Islet precursor cell (in vitro differentiated cells): ENCODE data around the gene RTN4RL1.

ENCODE experiments used
- DNase-seq: peaks from one replicate; pipeline ENCODE4 v3.0.0-alpha.2; 2018

The RTN4RL1 gene

DNA sequence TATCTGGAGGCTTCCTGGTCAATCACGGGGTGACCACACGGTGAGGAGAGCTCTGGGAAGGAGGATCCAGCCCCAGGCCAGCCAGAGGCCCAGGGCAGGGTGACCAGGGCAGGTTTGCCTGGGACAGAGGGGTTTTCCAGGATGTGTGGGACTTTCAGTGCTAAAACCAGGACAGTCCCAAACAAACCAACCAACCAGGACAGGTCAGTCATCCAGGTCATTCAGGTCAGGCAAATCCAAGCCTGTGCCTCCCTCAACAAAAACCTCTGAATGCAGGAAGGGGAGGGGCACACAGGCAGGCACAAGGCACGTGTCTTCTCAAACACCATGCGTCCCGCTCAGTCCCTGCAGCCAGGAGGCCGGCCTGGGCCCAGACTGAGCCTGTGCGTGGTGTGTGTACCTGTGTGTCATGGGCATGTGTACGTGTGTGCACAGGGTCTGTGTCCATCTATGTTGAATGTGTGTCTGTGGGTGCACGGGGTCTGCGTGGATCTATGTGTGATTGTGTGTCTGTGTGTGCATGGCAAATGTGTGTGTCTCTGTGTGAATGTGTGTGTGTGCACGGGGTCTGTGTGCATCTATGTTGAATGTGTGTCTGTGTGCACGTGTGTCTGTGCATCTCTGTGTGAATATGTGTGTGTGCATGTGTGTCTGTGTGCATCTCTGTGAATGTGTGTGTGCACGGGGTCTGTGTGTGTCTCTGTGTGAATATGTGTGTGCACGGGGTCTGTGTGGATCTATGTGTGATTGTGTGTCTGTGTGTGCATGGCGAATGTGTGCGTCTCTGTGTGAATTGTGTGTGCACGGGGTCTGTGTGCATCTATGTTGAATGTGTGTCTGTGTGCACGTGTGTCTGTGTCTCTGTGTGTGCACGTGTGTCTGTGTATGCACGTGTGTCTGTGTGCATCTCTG lies 78.9 kb downstream of the RTN4RL1 start:
- peak; percentile 75 for DNase-seq

DNA sequence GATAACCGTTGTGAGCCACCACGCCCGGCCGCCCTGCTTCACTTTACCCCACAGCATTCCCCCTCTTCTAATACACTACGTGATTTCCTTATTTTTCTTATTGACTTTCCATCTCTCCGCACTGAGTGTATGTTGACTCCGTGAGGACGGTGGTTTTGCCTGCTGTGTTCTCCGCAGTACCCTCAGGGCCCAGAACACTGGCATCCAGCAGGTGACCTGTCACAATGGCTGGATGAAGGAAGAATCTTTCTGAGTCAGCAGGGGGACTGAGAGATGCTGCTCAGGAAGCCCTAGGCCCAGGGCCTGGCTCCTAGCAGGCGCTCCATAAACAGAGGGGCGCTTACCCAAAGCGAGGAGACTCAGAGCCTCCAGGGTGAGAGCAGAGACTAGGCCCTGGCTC lies 79.5 kb downstream of the RTN4RL1 start:
- no peak for DNase-seq

DNA sequence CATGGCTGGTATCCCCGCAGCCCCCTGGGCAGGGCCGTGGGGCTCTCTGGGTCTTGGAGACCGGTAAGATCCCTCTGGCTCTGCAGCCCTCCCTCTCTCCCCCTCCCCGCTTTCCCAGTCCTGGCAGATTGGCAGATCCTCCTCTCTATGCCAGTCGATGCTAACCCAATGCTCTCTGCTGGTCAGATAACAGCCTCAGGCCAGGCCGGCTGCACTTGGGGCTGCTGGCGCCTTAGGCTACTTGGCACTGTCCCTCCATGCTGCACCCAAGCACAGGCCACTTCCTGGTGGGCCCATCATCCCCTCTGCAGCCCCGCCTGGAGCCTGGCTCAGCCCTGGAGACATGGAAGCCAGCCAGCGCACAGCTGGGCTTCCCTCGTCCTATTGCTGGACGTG lies 81.7 kb downstream of the RTN4RL1 start:
- peak; percentile 54 for DNase-seq

DNA sequence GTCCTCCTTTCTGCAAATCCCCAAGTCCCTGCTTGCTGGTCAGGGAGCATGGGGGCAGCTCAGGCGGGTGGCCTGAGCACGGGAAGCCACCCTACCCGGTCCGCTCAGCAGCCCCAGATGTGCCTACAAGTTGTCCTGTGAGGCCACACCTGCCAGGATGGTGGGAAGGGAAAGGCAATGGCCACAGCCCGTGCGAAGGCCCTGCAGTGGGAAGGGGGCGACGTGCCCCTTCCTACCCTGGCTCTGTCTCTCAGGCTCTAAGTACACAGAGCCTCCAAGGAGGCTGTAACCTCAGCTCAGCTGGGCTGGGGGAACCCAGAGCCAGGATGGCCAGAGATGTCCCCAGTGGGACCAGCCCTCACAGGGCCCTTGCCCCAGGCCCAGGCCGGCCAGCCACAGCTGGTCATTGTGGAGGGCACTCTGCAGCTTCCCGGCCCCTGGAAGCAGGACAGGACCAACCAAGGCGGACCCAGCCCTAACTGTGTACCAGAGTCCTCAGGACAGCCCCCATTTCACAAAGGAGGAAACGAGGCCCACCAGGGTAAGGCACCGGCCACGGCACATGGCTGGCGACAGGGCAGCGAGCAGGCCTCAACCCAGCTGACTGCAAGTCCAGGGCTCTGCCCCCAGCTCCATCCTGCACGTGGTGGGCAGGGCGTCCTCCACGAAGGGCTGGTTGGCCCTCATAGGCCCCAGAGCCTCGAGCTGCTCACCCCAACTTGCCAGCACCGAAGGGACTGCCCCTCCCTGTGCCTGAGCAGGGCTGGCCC lies 82.3 kb downstream of the RTN4RL1 start:
- DNase-seq: peak; percentile 53

DNA sequence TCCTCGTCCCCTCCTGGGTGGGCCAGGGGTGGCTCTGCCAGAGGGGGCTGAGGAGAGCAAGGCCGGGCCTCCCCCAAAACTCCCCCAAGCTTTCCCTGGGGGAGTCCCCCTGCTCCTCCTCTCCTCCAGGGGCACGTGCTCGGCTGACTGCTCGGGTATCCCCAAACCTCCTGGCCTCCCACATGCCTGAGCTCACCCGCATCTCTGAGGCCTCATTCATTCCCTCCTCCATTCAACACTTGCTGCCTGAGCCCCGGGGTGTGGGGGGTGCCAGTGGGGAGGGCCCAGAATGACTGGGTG lies 83.1 kb downstream of the RTN4RL1 start:
- no peak for DNase-seq

DNA sequence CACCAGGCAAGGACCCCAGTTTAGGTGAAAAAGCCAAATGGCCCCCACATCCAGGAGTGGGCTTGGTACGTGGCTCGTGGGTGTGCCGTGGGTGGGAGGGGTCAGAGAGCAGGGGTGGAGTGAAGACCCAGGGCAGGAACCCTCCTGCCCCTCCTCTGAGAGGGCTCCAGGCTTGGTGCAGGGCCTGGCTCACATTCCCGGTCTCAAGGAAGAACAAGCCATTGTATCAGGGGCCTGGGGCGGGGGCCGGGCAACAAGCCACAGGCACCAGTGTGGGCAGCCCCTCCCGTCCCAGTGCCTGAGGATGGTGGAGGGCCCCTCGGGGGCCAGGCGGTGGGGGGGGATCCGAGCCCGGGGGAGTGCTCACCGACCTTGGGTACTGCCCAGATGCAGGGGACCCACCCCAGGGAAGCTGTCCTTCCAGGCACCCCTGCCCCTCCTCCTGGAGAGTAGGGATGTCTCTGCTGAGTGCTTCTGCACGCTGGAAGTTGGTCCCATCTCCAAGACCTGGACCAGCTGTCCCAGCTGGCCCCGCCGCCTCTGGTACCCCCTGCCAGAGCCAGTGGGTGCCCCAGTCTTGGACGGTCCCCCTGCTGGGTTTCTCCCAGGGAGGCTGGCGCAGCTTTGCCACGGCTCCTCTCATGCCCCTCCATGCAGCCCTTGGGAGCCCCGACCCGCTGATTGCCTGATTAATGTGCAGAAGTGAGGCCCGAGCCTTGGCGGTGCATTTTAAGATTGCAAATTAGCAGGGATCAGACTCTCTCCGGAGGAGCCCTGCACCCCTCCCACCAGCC lies 83.7 kb downstream of the RTN4RL1 start:
- peak; percentile 61 for DNase-seq

DNA sequence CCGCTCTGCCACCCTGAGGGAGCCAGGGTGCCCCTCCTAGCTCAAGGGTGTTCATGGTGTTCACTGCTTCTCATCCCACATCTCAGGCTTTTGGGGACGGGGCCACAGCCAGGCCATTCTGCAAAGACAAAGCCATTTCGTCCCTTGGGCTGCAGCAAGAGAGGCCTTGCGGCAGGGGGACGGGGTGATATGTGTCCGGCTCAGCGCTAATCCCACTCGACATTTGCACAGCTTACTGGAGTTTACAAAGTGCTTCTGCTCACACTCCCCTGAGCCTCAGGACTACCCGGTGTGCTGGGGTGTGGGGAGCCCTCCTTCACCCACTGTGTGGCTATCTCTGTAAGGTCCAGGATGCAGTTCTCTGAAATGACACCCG lies 84.3 kb downstream of the RTN4RL1 start:
- DNase-seq: no peak

DNA sequence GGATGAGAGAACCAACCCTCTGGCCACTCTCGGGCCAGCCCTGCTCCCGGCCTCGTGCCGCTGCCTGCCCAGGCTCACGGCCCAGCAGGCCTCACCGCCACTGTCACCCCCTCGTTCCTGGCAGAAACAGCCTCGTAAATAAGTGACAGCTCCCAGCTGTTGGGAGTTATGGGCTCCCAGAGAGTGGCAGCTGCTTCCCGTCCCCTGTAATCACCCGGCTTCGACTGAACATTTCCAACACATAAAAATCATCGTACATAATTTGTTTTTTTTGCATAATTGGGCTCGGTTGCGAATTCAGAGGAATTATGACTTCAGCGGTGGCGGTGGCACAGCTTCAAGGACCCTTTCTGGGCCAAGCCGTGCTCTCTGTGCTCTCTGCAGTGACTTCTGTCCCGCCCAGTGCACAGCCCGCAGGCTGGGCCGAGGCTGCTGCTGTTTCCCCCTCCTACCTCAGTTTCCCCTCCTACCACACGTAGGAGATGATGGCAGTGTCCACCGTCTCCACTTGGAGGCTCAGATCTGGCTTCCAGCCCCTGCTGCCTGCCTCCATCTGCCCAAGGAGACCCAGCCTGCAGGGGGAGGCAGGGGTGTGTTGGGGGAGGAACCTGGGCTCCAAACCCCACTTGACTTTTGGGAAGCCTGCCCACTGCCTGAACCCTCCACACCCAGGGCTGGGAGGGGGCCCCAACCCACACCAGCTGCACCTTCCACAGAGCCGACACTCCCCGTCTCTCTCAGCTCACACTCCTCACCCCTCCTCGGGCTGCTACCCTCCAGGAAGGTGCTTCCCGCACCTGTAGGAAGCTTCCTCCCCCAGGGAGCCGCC lies 84.9 kb downstream of the RTN4RL1 start:
- DNase-seq: peak; percentile 69

DNA sequence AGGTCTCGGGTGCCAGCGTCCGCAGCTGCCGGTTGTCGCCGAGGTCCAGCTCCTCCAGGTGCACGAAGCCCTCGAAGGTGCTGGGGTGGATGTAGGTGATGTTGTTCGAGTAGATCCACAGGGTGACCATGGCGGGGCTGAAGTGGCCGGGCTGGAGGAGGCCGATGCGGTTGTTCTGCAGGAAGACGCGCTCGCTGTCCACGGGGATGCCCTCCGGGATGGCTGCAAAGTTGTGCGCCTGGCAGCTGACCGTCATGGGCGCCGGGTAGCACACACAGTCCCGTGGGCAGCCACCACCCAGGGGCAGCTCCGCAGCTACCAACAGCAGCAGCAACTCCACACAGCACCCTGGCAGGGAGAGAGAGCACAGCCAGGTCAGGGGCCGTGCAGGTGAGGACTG lies 87.7 kb downstream of the RTN4RL1 start:
- DNase-seq: no peak

DNA sequence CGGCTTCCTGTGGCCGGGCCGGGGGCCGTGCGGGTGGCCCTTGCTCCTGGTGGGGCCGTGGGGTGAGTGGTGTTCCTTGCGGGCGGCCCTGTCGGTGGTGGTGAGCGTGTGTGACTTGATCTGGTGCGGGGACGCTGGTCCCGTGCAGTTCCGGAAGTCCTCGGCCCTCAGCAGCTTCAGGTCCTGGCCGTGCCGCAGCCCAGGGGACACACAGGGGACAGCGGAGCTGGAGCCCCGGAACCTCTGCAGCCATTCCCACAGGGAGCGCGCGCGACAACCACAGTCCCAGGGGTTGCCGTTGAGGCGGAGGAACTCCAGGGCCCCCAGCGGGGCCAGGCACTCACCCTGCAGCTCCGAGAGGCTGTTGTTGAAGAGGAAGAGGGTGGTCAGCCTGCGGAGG lies 88.4 kb downstream of the RTN4RL1 start:
- no peak for DNase-seq

DNA sequence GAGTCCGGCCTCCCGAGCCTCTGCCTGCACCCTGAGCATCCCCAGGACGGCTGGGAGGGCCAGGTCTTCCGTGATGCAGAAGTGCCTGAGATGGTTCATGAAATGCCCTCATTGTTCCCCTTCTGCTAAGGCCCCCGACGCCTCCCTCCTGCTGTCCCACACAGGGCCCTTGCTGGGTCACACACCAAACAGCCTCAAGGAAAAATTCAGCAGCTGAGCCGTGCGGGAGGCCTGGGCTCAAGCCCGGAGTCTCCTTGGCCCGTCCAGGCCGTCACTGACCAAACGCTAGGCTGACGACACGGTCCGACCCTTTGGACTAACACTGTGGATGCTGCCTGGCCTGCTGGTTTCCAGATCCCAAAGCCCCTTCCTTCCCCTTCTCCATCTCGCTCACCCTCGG lies 90.2 kb downstream of the RTN4RL1 start:
- DNase-seq: peak; percentile 60

DNA sequence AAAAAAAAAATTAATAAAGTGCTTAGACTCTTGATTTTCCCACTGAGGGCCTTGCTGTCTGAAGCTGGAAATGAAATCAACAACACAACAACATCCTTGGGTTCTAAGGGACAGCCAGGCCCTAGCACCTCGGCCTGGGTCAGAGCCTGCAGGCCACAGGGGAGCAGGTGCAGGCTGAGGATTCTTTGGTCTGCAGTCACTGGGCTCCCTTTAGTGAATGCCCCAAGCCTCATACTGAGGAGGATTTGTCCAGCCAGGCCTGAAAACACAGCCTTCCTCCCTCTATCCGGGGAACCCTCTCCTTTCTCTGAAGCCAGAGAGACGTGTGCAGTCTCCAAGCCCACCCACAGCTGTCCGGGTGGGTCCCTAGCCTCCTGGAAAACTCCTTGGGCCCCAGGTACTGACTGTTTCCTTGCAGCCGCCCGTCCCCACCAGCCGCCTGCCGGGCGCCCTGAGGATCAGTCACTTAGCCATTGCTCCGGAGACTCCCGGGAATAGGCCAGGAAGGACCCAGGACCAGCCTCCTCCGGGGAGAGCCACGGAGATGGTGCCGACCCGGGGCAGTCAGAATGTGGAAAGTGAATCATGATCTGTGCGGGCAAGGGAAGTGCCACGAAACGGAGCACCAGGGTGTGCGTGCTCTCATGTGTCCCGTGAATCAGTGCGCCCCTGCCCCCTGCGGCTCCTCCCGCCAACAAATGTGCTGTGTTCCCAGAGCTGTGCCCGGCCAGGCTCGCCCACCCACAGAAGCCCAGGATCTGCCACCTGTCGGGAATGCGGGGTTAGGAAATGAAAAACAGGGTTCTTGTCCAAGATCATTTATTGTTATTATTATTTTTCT lies 91.0 kb downstream of the RTN4RL1 start:
- peak; percentile 50 for DNase-seq

DNA sequence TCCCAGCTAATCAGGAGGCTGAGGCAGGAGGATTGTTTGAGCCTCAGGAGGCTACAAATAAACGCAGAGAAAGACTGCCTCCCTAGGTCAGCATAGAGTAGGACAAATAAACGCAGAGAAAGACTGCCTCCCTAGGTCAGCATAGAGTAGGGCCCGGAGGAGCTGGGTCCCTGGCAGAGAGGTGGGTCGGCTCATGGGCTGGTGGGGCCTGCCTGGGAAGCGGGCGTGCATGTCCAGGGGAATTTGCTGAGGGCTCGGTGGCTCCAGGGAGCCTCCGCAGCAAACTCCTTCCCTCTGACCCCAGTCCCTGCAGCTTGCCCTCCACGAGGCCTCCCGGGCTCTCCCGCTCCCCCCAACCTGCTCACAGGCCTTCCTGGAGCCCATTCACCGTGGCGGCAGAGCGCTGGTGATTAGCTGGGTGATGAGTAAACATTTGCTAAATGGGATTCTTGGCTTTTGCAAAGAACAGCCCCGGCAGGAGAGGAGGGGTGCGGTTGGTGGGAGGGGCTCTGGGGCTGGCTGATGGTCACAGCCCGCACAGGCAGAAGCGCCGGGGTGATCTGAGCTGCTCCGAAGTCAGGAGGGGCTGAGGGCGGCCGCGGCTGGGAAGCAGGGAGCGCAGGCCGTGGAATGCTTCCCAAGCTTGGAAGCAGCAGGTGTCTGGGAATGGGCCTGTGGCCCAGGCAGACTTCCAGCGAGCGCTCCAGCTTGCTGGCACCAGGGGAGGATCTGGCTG lies 93.1 kb downstream of the RTN4RL1 start:
- DNase-seq: peak; percentile 87

DNA sequence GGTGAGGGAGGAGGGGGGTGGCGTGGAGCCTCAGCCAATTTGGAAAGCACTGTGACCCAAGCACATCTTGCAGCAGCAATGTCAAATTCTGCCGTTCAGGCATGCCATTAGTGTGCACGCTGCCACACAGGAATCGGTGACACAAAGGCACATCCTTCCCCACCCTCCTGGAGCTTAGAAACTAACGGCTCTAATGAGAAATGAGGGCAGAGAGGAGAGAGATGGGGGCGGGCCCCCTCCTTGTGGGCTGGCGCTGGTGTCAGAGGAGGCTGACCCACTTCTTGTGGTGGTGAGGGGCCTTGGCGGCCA lies 94.8 kb downstream of the RTN4RL1 start:
- peak; percentile 53 for DNase-seq

DNA sequence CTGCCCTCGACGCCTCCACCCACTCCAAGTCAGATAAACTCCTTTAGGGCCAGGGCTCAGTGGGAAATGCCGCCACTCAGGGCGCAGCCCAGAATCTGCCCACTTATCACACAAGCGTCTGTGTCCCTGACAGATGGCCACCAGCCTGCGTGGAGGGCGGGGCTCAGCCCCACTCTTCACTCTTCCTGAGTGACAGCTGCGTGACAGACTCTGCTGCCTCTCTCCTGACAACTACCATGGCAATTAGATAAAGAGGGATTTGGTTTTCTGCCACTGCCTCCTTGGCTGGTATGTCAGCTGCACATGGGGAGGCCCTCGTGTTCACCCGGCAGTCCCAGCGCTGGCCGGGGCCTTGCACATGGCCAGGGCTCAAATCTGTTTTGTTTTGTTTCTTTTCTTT lies 96.2 kb downstream of the RTN4RL1 start:
- peak; percentile 64 for DNase-seq

DNA sequence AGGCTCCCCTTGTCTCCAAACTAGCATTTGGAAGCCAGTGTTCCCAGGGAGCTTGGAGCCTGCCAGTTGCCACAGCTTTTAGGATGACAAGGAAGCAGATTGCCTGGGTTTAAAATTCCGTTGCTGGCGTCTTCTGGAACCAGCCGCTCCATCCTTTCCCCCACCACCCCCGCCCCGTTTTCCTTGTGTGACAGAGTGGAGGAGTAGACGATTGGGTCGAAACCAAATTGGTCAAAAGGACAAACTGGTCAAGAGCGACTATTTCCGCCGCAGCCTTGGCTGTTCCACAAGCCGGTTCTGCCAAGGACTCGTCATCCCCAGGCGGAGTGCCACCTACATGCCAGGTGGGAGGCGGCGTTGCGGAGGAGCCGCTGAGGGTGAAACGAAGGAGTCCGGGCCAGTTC lies 104.2 kb downstream of the RTN4RL1 start:
- peak; percentile 40 for DNase-seq

DNA sequence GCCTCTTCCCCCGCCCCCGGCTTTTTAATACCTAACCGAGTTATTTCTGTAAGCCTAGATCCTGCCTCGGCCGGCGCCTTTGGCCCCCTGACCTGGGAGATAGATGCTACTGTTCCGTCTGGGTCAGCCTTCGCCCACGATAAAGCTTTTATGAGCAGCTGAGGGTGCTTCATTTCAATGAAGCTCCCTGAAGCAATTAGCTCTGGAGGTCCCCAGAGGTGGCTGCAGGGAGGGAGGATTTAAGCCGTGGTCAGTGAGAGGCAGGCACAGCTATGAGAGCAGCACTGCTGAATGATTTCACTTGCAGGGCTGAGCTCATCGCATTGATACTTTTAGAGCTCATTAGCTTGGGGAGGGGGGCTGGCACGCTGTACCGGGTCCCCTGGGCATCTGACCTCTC lies 105.9 kb downstream of the RTN4RL1 start:
- no peak for DNase-seq

DNA sequence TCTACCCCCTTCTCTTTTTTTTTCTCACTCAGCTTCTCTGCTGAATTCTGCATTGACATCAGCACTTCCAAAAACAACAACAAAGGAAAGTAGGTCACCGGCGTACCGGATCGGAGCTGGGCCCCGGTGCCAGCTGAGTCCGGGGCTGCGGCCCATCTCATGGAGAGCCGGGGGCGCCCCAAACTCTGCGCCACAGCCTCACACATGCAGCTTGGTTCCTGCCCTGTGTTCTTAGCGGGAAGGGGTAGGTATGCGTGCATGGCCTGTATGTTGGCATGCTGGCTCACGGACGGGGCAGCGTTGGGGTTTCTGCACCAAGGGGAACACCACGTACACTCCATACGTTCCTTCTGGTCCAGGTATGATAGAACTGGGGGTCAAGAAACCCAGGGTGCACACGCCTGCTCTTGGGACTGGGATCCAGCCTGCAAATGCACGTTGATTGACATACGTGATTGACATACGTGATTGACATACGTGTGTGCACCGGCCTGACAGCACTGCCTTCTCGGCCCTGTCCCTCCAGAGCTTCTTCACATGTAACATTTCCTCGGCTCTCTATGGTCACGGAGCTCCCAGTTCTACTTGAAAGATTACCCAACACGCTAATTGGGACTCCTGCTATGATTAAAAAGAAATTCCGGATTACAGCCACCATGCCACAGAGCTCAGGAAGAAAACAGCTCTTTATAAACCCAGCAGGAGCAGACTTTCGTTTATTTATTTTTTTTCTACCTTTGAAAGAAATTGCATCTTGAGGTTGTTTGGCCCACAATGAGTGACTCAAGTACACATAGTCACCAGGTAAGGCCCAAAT lies 106.6 kb downstream of the RTN4RL1 start:
- no peak for DNase-seq

DNA sequence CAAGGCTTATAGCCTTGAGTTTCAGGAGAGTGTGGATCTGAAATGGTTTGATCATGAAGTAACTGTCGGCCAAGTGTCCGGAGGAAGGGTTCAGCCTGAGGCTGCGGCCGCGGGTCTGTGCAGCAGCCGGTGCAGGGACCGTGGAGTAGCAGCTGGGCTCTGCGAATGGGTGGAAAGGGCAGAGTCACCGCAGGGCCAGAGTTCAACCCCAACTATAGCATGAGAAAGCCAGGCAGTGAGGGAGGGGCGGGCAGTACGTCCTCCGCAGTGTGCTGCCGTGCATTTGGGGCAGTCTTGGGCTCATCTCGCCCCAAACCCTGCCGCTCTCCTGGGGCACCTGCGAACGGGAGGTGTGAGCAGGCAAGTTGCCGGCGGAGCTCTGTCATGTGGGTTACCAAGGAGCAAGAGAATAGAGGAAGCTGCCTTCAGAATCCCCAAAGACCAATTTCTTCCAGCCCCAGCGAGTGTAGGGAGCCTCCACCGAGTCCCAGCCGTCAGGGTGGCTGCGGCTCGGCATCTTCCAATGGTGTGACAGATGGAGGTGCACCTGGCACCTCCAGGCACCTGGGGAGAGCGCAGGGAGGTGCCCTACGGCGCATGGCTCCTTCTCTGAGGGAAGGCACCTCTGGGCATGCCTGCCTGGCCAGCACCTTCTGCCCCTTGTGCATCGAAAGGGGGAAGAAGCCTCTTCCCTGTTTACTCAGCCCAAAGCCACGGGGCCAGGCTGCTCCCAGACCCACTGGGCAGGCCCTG lies 108.0 kb downstream of the RTN4RL1 start:
- no peak for DNase-seq

DNA sequence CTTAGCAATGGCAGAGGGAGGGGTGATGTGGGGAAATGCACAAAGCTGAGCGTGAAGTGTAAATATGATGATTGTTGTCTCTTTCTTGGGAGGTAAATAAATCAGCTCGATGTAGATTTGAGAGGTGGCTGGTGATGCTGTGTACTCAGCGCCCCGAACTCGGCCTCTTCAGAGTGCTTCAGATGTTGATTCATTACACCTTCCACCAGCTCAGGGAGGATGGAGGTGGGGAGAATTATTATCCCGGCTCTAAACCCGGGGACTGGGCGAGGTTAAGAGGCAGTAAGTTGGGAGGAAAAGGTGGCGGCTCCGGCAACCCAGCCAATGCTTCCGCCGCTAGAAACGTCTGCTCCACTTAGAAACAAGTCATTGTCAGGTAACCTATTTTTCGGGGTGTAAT lies 108.8 kb downstream of the RTN4RL1 start:
- DNase-seq: no peak
